ENCODE results near the gene GREB1.
A peak's percentile ranks its signal among the peaks of the same experiment; 100 is the strongest.

GREB1 gene

GRCh38 chr2:11669454-11670291 is 135.8 kb downstream of the GREB1 start, which contains the start of gene NTSR2:
TSS of gene NTSR2 (minus strand) at chr2:11670195. CDS start at chr2:11670129, 66 bp downstream.
- no peak for DNase-seq

- no peak for DNase-seq
Measured at GRCh38 chr2:11672407-11672806, 138.6 kb downstream of the GREB1 start.

- no peak for DNase-seq
Measured at GRCh38 chr2:11674983-11675382, 141.1 kb downstream of the GREB1 start.

GRCh38 chr2:11675423-11676112 is 141.7 kb downstream of the GREB1 start:
- no peak for DNase-seq

GRCh38 chr2:11676640-11677039 is 142.8 kb downstream of the GREB1 start:
- DNase-seq: no peak

- no peak for DNase-seq
Measured at GRCh38 chr2:11677136-11678055, 143.6 kb downstream of the GREB1 start.

GRCh38 chr2:11678306-11678960 is 144.6 kb downstream of the GREB1 start:
- no peak for DNase-seq

GRCh38 chr2:11679016-11679415 is 145.2 kb downstream of the GREB1 start:
- no peak for DNase-seq

GRCh38 chr2:11679486-11680181 is 145.8 kb downstream of the GREB1 start:
- DNase-seq: no peak

GRCh38 chr2:11680182-11680900 is 146.5 kb downstream of the GREB1 start:
- DNase-seq: no peak

GRCh38 chr2:11680901-11681721 is 147.3 kb downstream of the GREB1 start:
- DNase-seq: no peak

GRCh38 chr2:11681722-11682589 is 148.1 kb downstream of the GREB1 start:
- DNase-seq: peak; percentile 16

- DNase-seq: no peak
Measured at GRCh38 chr2:11682590-11682915, 148.7 kb downstream of the GREB1 start.

- no peak for DNase-seq
Measured at GRCh38 chr2:11683476-11683875, 149.6 kb downstream of the GREB1 start.

- DNase-seq: no peak
Measured at GRCh38 chr2:11683966-11684365, 150.1 kb downstream of the GREB1 start.

- no peak for DNase-seq
Measured at GRCh38 chr2:11684894-11685460, 151.1 kb downstream of the GREB1 start.

- no peak for DNase-seq
Measured at GRCh38 chr2:11685906-11686470, 152.1 kb downstream of the GREB1 start.

- no peak for DNase-seq
Measured at GRCh38 chr2:11687736-11688135, 153.9 kb downstream of the GREB1 start.
